ENCODE measurements around the gene QRFP.

The QRFP gene

GRCh38 chr9:130903194-130904069, 6.8 kb upstream of the QRFP start:
- no peak for FAIRE-seq

GRCh38 chr9:130902204-130903185, 5.9 kb upstream of the QRFP start:
- FAIRE-seq: no peak

GRCh38 chr9:130901498-130902203, 5.0 kb upstream of the QRFP start:
- no peak for FAIRE-seq

- no peak for FAIRE-seq
Observed at GRCh38 chr9:130900701-130901497, 4.3 kb upstream of the QRFP start.

GRCh38 chr9:130899051-130899748, 2.6 kb upstream of the QRFP start:
- FAIRE-seq: no peak

GRCh38 chr9:130898552-130898852, 1.9 kb upstream of the QRFP start:
- no peak for FAIRE-seq

- no peak for FAIRE-seq
Observed at GRCh38 chr9:130897848-130898551, 1.4 kb upstream of the QRFP start.

- no peak for FAIRE-seq
Observed at GRCh38 chr9:130897105-130897751, 616 bp upstream of the QRFP start.

GRCh38 chr9:130895481-130896232, 955 bp downstream of the QRFP start:
- no peak for FAIRE-seq

- FAIRE-seq: no peak
Observed at GRCh38 chr9:130895038-130895437, 1.6 kb downstream of the QRFP start.

- no peak for FAIRE-seq
Observed at GRCh38 chr9:130894546-130894945, 2.1 kb downstream of the QRFP start.

- no peak for FAIRE-seq
Observed at GRCh38 chr9:130893341-130894101, 3.1 kb downstream of the QRFP start.

GRCh38 chr9:130892477-130893304, 3.9 kb downstream of the QRFP start:
- FAIRE-seq: no peak

GRCh38 chr9:130891688-130892476, 4.7 kb downstream of the QRFP start:
- FAIRE-seq: no peak

- FAIRE-seq: no peak
Observed at GRCh38 chr9:130890870-130891687, 5.5 kb downstream of the QRFP start.

- no peak for FAIRE-seq
Observed at GRCh38 chr9:130890124-130890523, 6.5 kb downstream of the QRFP start.

All from endometrium (tissue), 2 donors.